IMR-90 (cell line): ENCODE measurements around the gene NXPE3. TPM values are rescaled to one million over a fixed set of nuclear protein-coding genes. Genes with fewer than 3 reads are reported as not detected.

Experiments used
- ATAC-seq: fragments of 200-7000 bp; cut with Tn5 transposase; 2 replicates; pipeline ENCODE4 v1.9.1; 2020; ENCODE audit warnings: low read depth, mild to moderate bottlenecking, moderate library complexity
- BruUV-seq: library from RNA; stranded (reverse); fragments of 400-500 nt; replicated peaks from 2 replicates; lab custom pipeline; 2021; lab: Mats Ljungman, UMichigan
- CTCF ChIA-PET: fragments of 300-600 bp; formaldehyde crosslinking; extraction: SDS; loops from one replicate; lab custom pipeline; 2021; ENCODE audit warnings: antibody characterized with exemption; lab: Yijun Ruan, JAX
- POLR2A ChIA-PET: fragments of 300-600 bp; sonication (Branson Sonifier 250); formaldehyde crosslinking; loops from one replicate; lab custom pipeline; 2022; ENCODE audit warnings: antibody characterized with exemption; ENCODE audit not compliant: unreplicated experiment; lab: Charles Lee
- DNase-seq: peaks from one replicate; pipeline ENCODE4 v3.0.0; 2013
- H2AFZ ChIP-seq: replicated peaks from 2 replicates; pipeline ENCODE3; 2013; ENCODE audit warnings: low read length, mild to moderate bottlenecking; ENCODE audit not compliant: poor library complexity
- H2AK5ac ChIP-seq: 2 replicates; pipeline ENCODE4 v1.6.1; 2013; ENCODE audit warnings: low read depth, low read length, inconsistent platforms
- H2AK9ac ChIP-seq: replicated peaks from 2 replicates; pipeline ENCODE3; 2013; ENCODE audit warnings: mild to moderate bottlenecking, low read depth, low read length, moderate library complexity; ENCODE audit not compliant: poor library complexity
- H2BK120ac ChIP-seq: 2 replicates; pipeline ENCODE4 v1.6.1; 2013; ENCODE audit warnings: low read depth, low read length, inconsistent platforms
- H2BK15ac ChIP-seq: 3 replicates; pipeline ENCODE4 v1.6.1; 2013; ENCODE audit warnings: low read depth, low read length, inconsistent platforms
- H2BK20ac ChIP-seq: 2 replicates; pipeline ENCODE4 v1.6.1; 2013; ENCODE audit warnings: low read depth, mild to moderate bottlenecking, inconsistent platforms, low read length, moderate library complexity
- H2BK5ac ChIP-seq: 2 replicates; pipeline ENCODE4 v1.6.1; 2013; ENCODE audit warnings: mild to moderate bottlenecking, low read depth, low read length, inconsistent platforms; ENCODE audit not compliant: poor library complexity, severe bottlenecking
- H3K14ac ChIP-seq: replicated peaks from 2 replicates; pipeline ENCODE4 v1.6.1; 2013; ENCODE audit warnings: low read depth, low read length, inconsistent platforms
- H3K18ac ChIP-seq: 2 replicates; pipeline ENCODE4 v1.6.1; 2013; ENCODE audit warnings: low read depth, low read length, control low read depth
- H3K23ac ChIP-seq: 2 replicates; pipeline ENCODE4 v1.6.1; 2013; ENCODE audit warnings: low read depth, low read length, inconsistent platforms
- H3K27ac ChIP-seq: 2 replicates; pipeline ENCODE4 v1.5.1; 2013; ENCODE audit warnings: mild to moderate bottlenecking, control low read depth, low read length; ENCODE audit not compliant: insufficient read depth
- H3K27me3 ChIP-seq: 2 replicates; pipeline ENCODE4 v1.6.1; 2013; ENCODE audit warnings: low read length; ENCODE audit not compliant: control insufficient read depth, insufficient read depth
- H3K36me3 ChIP-seq: 2 replicates; pipeline ENCODE4 v1.6.1; 2013; ENCODE audit warnings: low read length, mixed read lengths; ENCODE audit not compliant: control insufficient read depth, insufficient read depth
- H3K4ac ChIP-seq: 2 replicates; pipeline ENCODE4 v1.6.1; 2013; ENCODE audit warnings: low read depth, low read length, inconsistent platforms
- H3K4me1 ChIP-seq: 2 replicates; pipeline ENCODE4 v1.6.1; 2013; ENCODE audit warnings: low read length, mixed read lengths; ENCODE audit not compliant: control insufficient read depth, insufficient read depth
- H3K4me2 ChIP-seq: 2 replicates; pipeline ENCODE4 v1.6.1; 2013; ENCODE audit warnings: low read depth, mild to moderate bottlenecking, control low read depth, low read length, moderate library complexity
- H3K4me3 ChIP-seq: 2 replicates; pipeline ENCODE4 v1.5.1; 2013; ENCODE audit warnings: low read depth, mild to moderate bottlenecking, control low read depth, low read length, moderate library complexity; ENCODE audit not compliant: insufficient read depth
- H3K56ac ChIP-seq: 2 replicates; pipeline ENCODE4 v1.6.1; 2013; ENCODE audit warnings: low read length, inconsistent platforms; ENCODE audit not compliant: insufficient read depth; ENCODE audit errors: extremely low read depth
- H3K79me1 ChIP-seq, 2 experiments: 2 replicates each; pipeline ENCODE4 v1.6.1; 2013; ENCODE audit warnings: low read length in 2 of 2, inconsistent platforms in 1 of 2, low read depth in 1 of 2
- H3K9ac ChIP-seq: 2 replicates; pipeline ENCODE4 v1.6.1; 2013; ENCODE audit warnings: low read depth, low read length, control low read depth
- H3K9me1 ChIP-seq: 2 replicates; pipeline ENCODE4 v1.6.1; 2013; ENCODE audit warnings: low read length, inconsistent platforms; ENCODE audit not compliant: insufficient read depth
- H3K9me3 ChIP-seq: 2 replicates; pipeline ENCODE4 v1.6.1; 2013; ENCODE audit warnings: low read length; ENCODE audit not compliant: control insufficient read depth, insufficient read depth
- H4K20me1 ChIP-seq: 2 replicates; pipeline ENCODE4 v1.6.1; 2013; ENCODE audit warnings: low read length, inconsistent platforms; ENCODE audit not compliant: insufficient read depth
- H4K5ac ChIP-seq: 2 replicates; pipeline ENCODE4 v1.6.1; 2013; ENCODE audit warnings: mild to moderate bottlenecking, low read depth, low read length, control low read depth
- H4K8ac ChIP-seq, 2 experiments: 2 replicates each; pipeline ENCODE4 v1.6.1; 2013; ENCODE audit warnings: low read depth in 2 of 2, low read length in 2 of 2, control low read depth in 1 of 2, inconsistent platforms in 1 of 2
- H4K91ac ChIP-seq: 2 replicates; pipeline ENCODE4 v1.6.1; 2013; ENCODE audit warnings: low read depth, low read length, inconsistent platforms; ENCODE audit not compliant: insufficient read depth
- BHLHE40 ChIP-seq: fragments of 150-350 bp; IDR thresholded peaks from 2 replicates; pipeline ENCODE4 v1.6.1; 2016; ENCODE audit warnings: mild to moderate bottlenecking, low read depth, low read length
- CEBPB ChIP-seq: IDR thresholded peaks from 2 replicates; pipeline ENCODE4 v1.6.1; 2012; ENCODE audit warnings: low read depth, low read length, improper control_type of control experiment
- CTCF ChIP-seq: conservative IDR thresholded peaks from 2 replicates; pipeline ENCODE4 v1.5.1; 2012; ENCODE audit warnings: mild to moderate bottlenecking, low read depth, low read length, improper control_type of control experiment
- ELK1 ChIP-seq: fragments of 150-350 bp; IDR thresholded peaks from 2 replicates; pipeline ENCODE4 v1.6.1; 2016; ENCODE audit warnings: low read depth, mild to moderate bottlenecking, low read length, moderate library complexity, borderline replicate concordance
- MAFK ChIP-seq: IDR thresholded peaks from 2 replicates; pipeline ENCODE4 v1.6.1; 2012; ENCODE audit warnings: low read depth, low read length, improper control_type of control experiment
- MAZ ChIP-seq: IDR thresholded peaks from 2 replicates; pipeline ENCODE4 v1.6.1; 2012; ENCODE audit warnings: low read depth, mild to moderate bottlenecking, low read length, improper control_type of control experiment, moderate library complexity, borderline replicate concordance
- NFE2L2 ChIP-seq: fragments of 150-350 bp; IDR thresholded peaks from 2 replicates; pipeline ENCODE4 v1.6.1; 2016; ENCODE audit warnings: low read depth, mild to moderate bottlenecking, low read length
- POLR2A ChIP-seq: IDR thresholded peaks from 2 replicates; pipeline ENCODE4 v1.6.1; 2012; ENCODE audit warnings: mild to moderate bottlenecking, low read depth, low read length
- RAD21 ChIP-seq: IDR thresholded peaks from 2 replicates; pipeline ENCODE4 v1.6.1; 2012; ENCODE audit warnings: low read length, improper control_type of control experiment
- RCOR1 ChIP-seq: IDR thresholded peaks from 2 replicates; pipeline ENCODE4 v1.6.1; 2012; ENCODE audit warnings: mild to moderate bottlenecking, low read length, improper control_type of control experiment; ENCODE audit not compliant: insufficient replicate concordance
- RFX5 ChIP-seq: IDR thresholded peaks from 2 replicates; pipeline ENCODE4 v1.8.0; 2012; ENCODE audit warnings: low read depth, mild to moderate bottlenecking, low read length, moderate library complexity
- SMC3 ChIP-seq: fragments of 150-350 bp; IDR thresholded peaks from 2 replicates; pipeline ENCODE4 v1.6.1; 2016; ENCODE audit warnings: low read depth, mild to moderate bottlenecking, antibody characterized with exemption, low read length, moderate library complexity
- USF2 ChIP-seq: fragments of 150-350 bp; IDR thresholded peaks from 2 replicates; pipeline ENCODE4 v1.6.1; 2017; ENCODE audit warnings: mild to moderate bottlenecking, antibody characterized with exemption, low read length, low read depth
- WGBS, 2 experiments: methylation state at CpG; one replicate each; pipeline versions ENCODE4 v1.1.5 to v1.1.7; 2013; ENCODE audit warnings: missing lambda C conversion rate in 2 of 2; ENCODE audit not compliant: insufficient read length in 1 of 2; ENCODE audit errors: extremely low coverage in 2 of 2; 5-methylcytosine and 5-hydroxymethylcytosine counted together
- dilution Hi-C: fragments of 300-500 bp; cut with HindIII; formaldehyde crosslinking; loops from one replicate; pipeline ENCODE4 v1.14.3; 2018; ENCODE audit warnings: low sequenced_read_pairs; ENCODE audit not compliant: unreplicated experiment
- in situ Hi-C: fragments of 300-500 bp; cut with MboI; formaldehyde crosslinking; loops from 3 replicates; pipeline ENCODE4 v1.14.3; 2019; ENCODE audit warnings: low sequenced_read_pairs, inconsistent platforms, mixed read lengths
- intact Hi-C: fragments of 100-400 bp; cut with micrococcal nuclease; formaldehyde crosslinking; loops from 2 replicates; pipeline ENCODE4 v1.10.0; 2022
- polyA plus RNA-seq, 3 experiments: library from polyadenylated mRNA; depleted of rRNA; stranded (reverse); fragments of >200 nt; gene quantifications; 2 replicates each; pipeline ENCODE4 v1.2.3, GENCODE V29; 2012; ENCODE audit warnings: low replicate concordance in 1 of 3
- total RNA-seq: library from RNA; depleted of rRNA; stranded (reverse); fragments of >200 nt; gene quantifications from 2 replicates; pipeline ENCODE4 v1.2.3, GENCODE V29; 2012

The NXPE3 gene
- total and polyA plus RNA-seq, 2 of the 4 experiments (the other 2 are of a cell fraction) = 20.0 to 23.8 TPM

- H3K4me3 ChIP-seq = no peak overlapping the region
- no peaks in the 10 kb centered on the region for H4K20me1 ChIP-seq
- H3K36me3 ChIP-seq = no peaks in the 10 kb centered on the region
- H3K79me1 ChIP-seq = peaks cover 11 to 14% of the 10 kb centered on the region in 2 experiments; a peak in 2 of 4 replicates
- intact Hi-C loops = no loop called here
- no peak overlapping the region; the same call in 1 of the 2 replicates for H4K91ac ChIP-seq
- H3K4ac ChIP-seq = no peak overlapping the region
- no peak overlapping the region for H3K27ac ChIP-seq
- BruUV-seq = no TSS peak
- H2BK120ac ChIP-seq = no peak overlapping the region
- peak; percentile 80 for ATAC-seq
- H3K9ac ChIP-seq = no peak overlapping the region
- no peak overlapping the region for H2BK5ac ChIP-seq
- H2BK20ac ChIP-seq = no peak overlapping the region; the same call in 1 of the 2 replicates
- 0 out of 2 replicates have a peak overlapping the region, but pooled peaks have one; percentile 55 for H3K18ac ChIP-seq
- H4K8ac ChIP-seq = peak overlapping the region in 1 of 2 experiments; percentile 45; a peak in 2 of 4 replicates
- in situ Hi-C loops = no loop called here
- ChIA-PET CTCF (no interaction called here), POLR2A (no interaction called here)
- H3K9me1 ChIP-seq = no peaks in the 10 kb centered on the region
- 0 out of 2 replicates have a peak overlapping the region, but pooled peaks have one; percentile 65 for H3K14ac ChIP-seq
- no peaks in the 10 kb centered on the region for H3K27me3 ChIP-seq
- H3K56ac ChIP-seq = no peak overlapping the region
- DNase-seq = peak; percentile 93
- dilution Hi-C loops = no loop called here
- H2AK9ac ChIP-seq = no peak overlapping the region
- WGBS, 2 experiments = no CpG with 5 or more reads among the region's 3 CpGs
- no peak overlapping the region for H4K5ac ChIP-seq
- H2BK15ac ChIP-seq = no peak overlapping the region
- no peak overlapping the region for H2AFZ ChIP-seq
- no peak overlapping the region for H2AK5ac ChIP-seq
- H3K9me3 ChIP-seq = no peaks in the 10 kb centered on the region; the same call in 1 of the 2 replicates
- H3K23ac ChIP-seq = no peak overlapping the region
- H3K4me2 ChIP-seq = no peak overlapping the region
- H3K4me1 ChIP-seq = no peaks in the 10 kb centered on the region; the same call in 1 of the 2 replicates
- TF ChIP-seq CEBPB (no peak), CTCF (no peak), RCOR1 (no peak), MAZ (no peak), MAFK (no peak), ELK1 (no peak), BHLHE40 (no peak), SMC3 (no peak), USF2 (no peak), POLR2A (no peak), NFE2L2 (no peak), RFX5 (no peak), RAD21 (no peak)
These were observed 57.9 kb downstream of the NXPE3 start for GRCh38 chr3:101836652-101837598.
